ENCODE measurements around the gene GPR107. TPM values are rescaled to one million over a fixed set of nuclear protein-coding genes. Genes with fewer than 3 reads are reported as not detected.

GPR107 gene
- total RNA-seq, 1 experiment from 2014 or later = 77.4 TPM

GRCh38 chr9:130040984-130041647 lies 12.6 kb upstream of the GPR107 start:
- TSS peak; percentile 52 for BruUV-seq (replicated peaks)
- Histone ChIP-seq H2AFZ (no peak overlapping the region), H3K4me1 (replicated peaks; ENCODE audit: insufficient read depth) (peaks cover 34% of the 10 kb centered on the region), H3K27ac (no peak overlapping the region), H3K36me3 (ENCODE audit: low read depth) (no peaks in the 10 kb centered on the region), H3K27me3 (ENCODE audit: insufficient read depth, low read depth) (no peaks in the 10 kb centered on the region), H3K4me3 (peak overlapping the region; percentile 93), H4K20me1 (ENCODE audit: insufficient read depth) (peaks cover 7% of the 10 kb centered on the region; the same call in 1 of the 2 replicates), H3K9me2 (ENCODE audit: insufficient read depth) (no peaks in the 10 kb centered on the region), H3K4me2 (peak overlapping the region; percentile 78), H3K9me3 (ENCODE audit: insufficient read depth, low read depth) (no peaks in the 10 kb centered on the region), H3F3A (ENCODE audit: insufficient read depth, low read depth) (peaks cover 32% of the 10 kb centered on the region), H3K79me2 (ENCODE audit: low read depth) (peaks cover 57% of the 10 kb centered on the region)
- CTCF ChIA-PET = interaction anchor here (0.5 kb wide), 1 partner anchor 80 kb away, joined by 3 read pairs; no protein-coding TSS in a partner anchor
- no peak for DNase-seq
- intact Hi-C loops (cut with micrococcal nuclease; ENCODE audit: unreplicated experiment) = loop anchor here (5.0 kb wide), 2 partner anchors 44 to 51 kb away; no protein-coding TSS in a partner anchor
- no peak for TF ChIP-seq CTCF (conservative IDR thresholded peaks at IDR 0.05)
- no peak for TF ChIP-seq EZH2 (IDR thresholded peaks at IDR 0.05; ENCODE audit: low read depth)
- POLR2A ChIA-PET (ENCODE audit: unreplicated experiment) = interaction anchor here (0.6 kb wide), 3 partner anchors 25 to 105 kb away, joined by 3 to 6 read pairs (median 5); no protein-coding TSS in a partner anchor

GRCh38 chr9:130041648-130042405 lies 11.9 kb upstream of the GPR107 start:
- CTCF ChIA-PET = interaction anchor here (0.5 to 0.6 kb wide), 2 partner anchors 81 to 153 kb away, joined by 3 to 12 read pairs; no protein-coding TSS in a partner anchor
- POLR2A ChIA-PET (ENCODE audit: unreplicated experiment) = interaction anchor here (0.6 to 0.7 kb wide), 3 partner anchors 26 to 106 kb away, joined by 3 to 6 read pairs (median 3); no protein-coding TSS in a partner anchor
- Histone ChIP-seq H3K4me1 (replicated peaks; ENCODE audit: insufficient read depth) (peaks cover 31% of the 10 kb centered on the region), H3K4me2 (peak overlapping the region; percentile 78), H3K79me2 (ENCODE audit: low read depth) (peaks cover 51% of the 10 kb centered on the region), H3K27me3 (ENCODE audit: insufficient read depth, low read depth) (no peaks in the 10 kb centered on the region), H3K36me3 (ENCODE audit: low read depth) (no peaks in the 10 kb centered on the region), H3K4me3 (peak overlapping the region; percentile 93), H3K9me2 (ENCODE audit: insufficient read depth) (no peaks in the 10 kb centered on the region), H3K27ac (no peak overlapping the region), H2AFZ (peak overlapping the region; percentile 87), H3K9me3 (ENCODE audit: insufficient read depth, low read depth) (no peaks in the 10 kb centered on the region), H3F3A (ENCODE audit: insufficient read depth, low read depth) (peaks cover 27% of the 10 kb centered on the region), H4K20me1 (ENCODE audit: insufficient read depth) (peaks cover 7% of the 10 kb centered on the region; the same call in 1 of the 2 replicates)
- peak in 1 of 2 experiments; percentile 24 for DNase-seq
- TF ChIP-seq EZH2 (IDR thresholded peaks at IDR 0.05; ENCODE audit: low read depth) (no peak), CTCF (conservative IDR thresholded peaks at IDR 0.05) (no peak)
- intact Hi-C loops (cut with micrococcal nuclease; ENCODE audit: unreplicated experiment) = loop anchor here (2.0 to 5.0 kb wide), 4 partner anchors 31 to 155 kb away; no protein-coding TSS in a partner anchor
- no TSS peak for BruUV-seq (replicated peaks)

- no peaks in the 10 kb centered on the region for H3K9me3 ChIP-seq (ENCODE audit: insufficient read depth, low read depth)
- H3K4me3 ChIP-seq = peak overlapping the region; percentile 93
- H3K4me2 ChIP-seq = peak overlapping the region; percentile 78
- H3K79me2 ChIP-seq (ENCODE audit: low read depth) = peaks cover 46% of the 10 kb centered on the region
- peak overlapping the region; percentile 16; the same call in 1 of the 2 replicates for H3K27ac ChIP-seq
- no peaks in the 10 kb centered on the region for H3K36me3 ChIP-seq (ENCODE audit: low read depth)
- TF ChIP-seq CTCF (conservative IDR thresholded peaks at IDR 0.05) (no peak), EZH2 (IDR thresholded peaks at IDR 0.05; ENCODE audit: low read depth) (no peak)
- H3K4me1 ChIP-seq (replicated peaks; ENCODE audit: insufficient read depth) = peaks cover 31% of the 10 kb centered on the region
- no peaks in the 10 kb centered on the region for H3K27me3 ChIP-seq (ENCODE audit: insufficient read depth, low read depth)
- intact Hi-C loops (cut with micrococcal nuclease; ENCODE audit: unreplicated experiment) = loop anchor here (2.0 to 5.0 kb wide), 4 partner anchors 30 to 156 kb away; no protein-coding TSS in a partner anchor
- no TSS peak for BruUV-seq (replicated peaks)
- no peaks in the 10 kb centered on the region for H3K9me2 ChIP-seq (ENCODE audit: insufficient read depth)
- peaks cover 27% of the 10 kb centered on the region for H3F3A ChIP-seq (ENCODE audit: insufficient read depth, low read depth)
- peak overlapping the region; percentile 87 for H2AFZ ChIP-seq
- POLR2A ChIA-PET (ENCODE audit: unreplicated experiment) = interaction anchor here (0.6 to 0.8 kb wide), 6 partner anchors 16 to 165 kb away, joined by 3 to 4 read pairs (median 3); no protein-coding TSS in a partner anchor
- H4K20me1 ChIP-seq (ENCODE audit: insufficient read depth) = peaks cover 7% of the 10 kb centered on the region; the same call in 1 of the 2 replicates
- CTCF ChIA-PET = interaction anchor here (0.6 kb wide), 2 partner anchors 9 to 153 kb away, joined by 3 to 12 read pairs; no protein-coding TSS in a partner anchor
- peak in 1 of 2 experiments; percentile 47 for DNase-seq
These were observed 11.3 kb upstream of the GPR107 start for GRCh38 chr9:130042406-130042884.

Measured in PC-9 (cell line).